NCI-H128 (cell line): ENCODE results near the gene FAM167B.
"Not testable (repeated sequence)": the region's sequence is repeated elsewhere in the genome, so short reads cannot be mapped to it uniquely, and the experiment has no call there.

ENCODE experiments used
- DNase-seq: peaks from one replicate; lab custom pipeline; 2025; ENCODE audit not compliant: unreplicated experiment; lab: John Stamatoyannopoulos, UW

FAM167B gene

GRCh38 chr1:32257227-32257508 lies 10.1 kb downstream of the FAM167B start:
- no peak for DNase-seq

DNA sequence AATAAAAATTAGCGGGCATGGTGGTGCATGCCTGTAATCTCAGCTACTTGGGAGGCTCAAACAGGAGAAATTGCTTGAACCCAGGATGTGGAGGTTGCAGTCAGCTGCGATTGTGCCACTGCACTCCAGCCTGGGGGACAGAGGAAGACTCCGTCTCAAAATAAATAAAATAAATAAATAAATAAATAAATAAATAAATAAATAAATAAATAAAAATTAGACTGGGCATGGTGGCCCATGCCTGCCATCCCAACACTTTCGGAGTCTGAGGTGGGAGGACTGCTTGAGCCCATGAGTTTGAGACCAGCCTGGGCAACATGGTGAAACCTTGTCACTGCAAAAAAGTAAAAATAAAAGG lies 16.2 kb downstream of the FAM167B start:
- not testable (repeated sequence) for DNase-seq

GRCh38 chr1:32263744-32264143 lies 16.7 kb downstream of the FAM167B start:
- DNase-seq = no peak

DNA sequence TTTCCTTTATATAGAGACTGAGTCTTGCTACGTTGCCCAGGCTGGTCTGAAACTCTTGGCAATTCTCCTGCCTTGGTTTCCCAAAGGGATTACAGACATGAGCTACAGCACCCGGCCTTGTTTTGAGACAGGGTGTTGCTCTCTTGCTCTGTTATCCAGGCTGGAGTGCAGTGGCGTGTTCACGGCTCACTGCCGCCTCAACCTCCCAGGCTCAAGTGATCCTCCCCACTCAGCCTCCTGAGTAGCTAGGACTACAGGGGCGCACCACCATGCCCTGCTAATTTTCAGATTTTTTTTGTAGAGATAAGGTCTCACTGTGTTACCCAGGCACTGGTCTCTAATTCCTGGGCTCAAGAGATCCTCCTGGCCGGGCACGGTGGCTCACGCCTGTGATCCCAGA lies 18.8 kb downstream of the FAM167B start:
- DNase-seq = no peak

DNA sequence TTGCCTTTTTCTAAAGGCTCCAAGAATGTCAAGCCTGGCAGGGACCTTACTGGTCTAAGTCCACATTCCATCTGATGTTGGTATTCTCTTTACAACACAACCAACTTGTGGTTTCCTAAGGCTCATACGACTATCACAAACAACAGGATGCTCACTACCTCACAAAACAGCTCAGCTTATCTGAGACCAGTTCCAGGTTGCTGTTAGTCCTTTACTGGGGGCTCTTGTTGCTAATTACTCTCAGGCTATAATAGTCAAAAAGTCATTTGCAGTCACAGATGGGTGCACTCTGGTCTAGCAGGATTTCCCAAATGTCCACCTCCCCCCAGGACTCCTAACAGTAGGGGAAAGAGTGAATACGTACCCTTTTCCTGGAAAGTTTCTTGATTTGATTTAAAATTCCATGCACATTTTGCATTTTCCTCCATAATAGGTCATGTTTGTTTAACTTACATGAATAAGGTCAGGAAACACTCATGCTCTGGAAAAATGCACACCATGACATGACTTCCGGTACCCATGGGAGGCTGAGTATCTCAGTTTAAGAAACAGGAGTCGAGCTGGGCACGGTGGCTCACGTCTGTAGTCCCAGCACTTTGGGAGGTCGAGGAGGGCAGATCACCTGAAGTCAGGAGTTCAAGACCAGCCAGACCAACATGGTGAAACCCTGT lies 20.0 kb downstream of the FAM167B start:
- no peak for DNase-seq

DNA sequence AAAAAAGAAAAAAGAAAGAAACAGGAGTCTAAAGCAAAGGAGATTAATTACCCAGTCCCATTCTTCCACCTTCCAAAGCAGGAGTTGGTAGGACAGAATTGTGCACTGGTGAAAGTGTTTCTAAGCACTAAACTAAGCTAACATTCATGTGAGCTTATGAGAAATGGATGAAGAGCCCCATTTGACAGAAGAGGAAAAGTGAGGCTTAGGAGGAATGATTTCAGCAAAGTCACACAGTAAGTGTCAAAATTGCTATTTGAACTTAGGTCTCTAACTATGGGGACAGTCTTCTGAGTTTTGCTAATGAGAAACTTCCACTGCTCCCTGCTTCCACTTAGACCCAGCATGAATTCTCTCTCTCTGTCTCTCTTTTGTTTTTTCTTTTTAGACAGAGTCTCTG lies 22.7 kb downstream of the FAM167B start:
- no peak for DNase-seq

- DNase-seq = no peak
Observed at GRCh38 chr1:32272557-32273390, 25.8 kb downstream of the FAM167B start.

DNA sequence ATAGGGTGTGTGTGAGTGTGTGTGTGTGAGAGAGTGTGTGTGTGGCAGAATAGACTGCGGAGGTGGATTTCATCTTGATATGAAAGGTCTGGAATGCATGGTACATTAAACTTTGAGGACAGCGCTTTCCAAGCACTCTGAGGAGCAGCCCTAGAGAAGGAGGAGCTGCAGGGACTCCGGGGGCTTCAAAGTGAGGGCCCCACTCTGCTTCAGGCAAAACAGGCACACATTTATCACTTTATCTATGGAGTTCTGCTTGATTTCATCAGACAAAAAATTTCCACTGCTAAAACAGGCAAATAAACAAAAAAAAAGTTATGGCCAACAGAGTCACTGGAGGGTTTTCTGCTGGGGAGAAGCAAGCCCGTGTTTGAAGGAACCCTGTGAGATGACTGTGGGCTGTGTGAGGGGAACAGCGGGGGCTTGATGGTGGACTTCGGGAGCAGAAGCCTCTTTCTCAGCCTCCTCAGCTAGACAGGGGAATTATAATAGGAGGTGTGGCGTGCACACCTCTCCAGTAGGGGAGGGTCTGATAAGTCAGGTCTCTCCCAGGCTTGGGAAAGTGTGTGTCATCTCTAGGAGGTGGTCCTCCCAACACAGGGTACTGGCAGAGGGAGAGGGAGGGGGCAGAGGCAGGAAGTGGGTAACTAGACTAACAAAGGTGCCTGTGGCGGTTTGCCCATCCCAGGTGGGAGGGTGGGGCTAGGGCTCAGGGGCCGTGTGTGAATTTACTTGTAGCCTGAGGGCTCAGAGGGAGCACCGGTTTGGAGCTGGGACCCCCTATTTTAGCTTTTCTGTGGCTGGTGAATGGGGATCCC lies 26.6 kb downstream of the FAM167B start:
- DNase-seq = no peak

GRCh38 chr1:32274646-32275340 lies 27.8 kb downstream of the FAM167B start:
- DNase-seq = no peak

DNA sequence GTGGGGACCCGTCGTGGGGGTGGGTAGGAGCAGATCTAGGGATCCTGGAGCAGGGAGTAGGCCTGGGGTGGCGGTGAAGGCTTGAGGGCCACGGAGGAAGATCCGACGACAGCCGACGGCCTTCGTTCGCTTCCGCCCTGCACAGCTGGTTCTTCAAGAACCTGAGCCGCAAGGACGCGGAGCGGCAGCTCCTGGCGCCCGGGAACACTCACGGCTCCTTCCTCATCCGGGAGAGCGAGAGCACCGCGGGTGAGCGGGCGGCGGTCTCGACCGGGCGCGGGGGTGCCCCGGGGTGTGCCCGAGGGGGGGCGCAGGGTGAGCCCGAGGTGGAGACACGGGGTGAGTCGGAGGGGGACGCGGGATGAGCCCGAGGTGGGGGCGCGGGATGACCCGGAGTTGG lies 28.4 kb downstream of the FAM167B start:
- no peak for DNase-seq

DNA sequence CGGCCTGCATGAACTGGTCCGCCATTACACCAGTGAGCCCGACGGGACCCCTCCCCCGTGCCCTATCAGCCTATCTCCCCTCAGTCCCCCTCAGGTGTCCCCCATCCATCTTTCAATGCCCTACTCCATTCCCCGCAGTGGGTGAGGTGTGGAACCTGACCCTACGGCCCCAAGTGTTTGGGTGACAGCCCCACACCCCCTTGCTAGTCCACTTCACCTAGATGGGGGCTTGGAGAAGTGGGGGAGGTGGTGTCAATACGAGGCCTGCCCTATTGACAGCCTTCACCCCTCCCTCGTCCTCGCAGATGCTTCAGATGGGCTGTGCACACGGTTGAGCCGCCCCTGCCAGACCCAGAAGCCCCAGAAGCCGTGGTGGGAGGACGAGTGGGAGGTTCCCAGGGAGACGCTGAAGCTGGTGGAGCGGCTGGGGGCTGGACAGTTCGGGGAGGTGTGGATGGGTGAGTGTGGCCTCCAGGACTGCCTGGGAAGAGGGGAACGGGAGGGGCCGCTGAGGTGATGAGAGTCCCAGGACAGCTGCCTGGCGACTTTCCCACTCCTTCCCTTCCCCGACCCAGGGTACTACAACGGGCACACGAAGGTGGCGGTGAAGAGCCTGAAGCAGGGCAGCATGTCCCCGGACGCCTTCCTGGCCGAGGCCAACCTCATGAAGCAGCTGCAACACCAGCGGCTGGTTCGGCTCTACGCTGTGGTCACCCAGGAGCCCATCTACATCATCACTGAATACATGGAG lies 29.2 kb downstream of the FAM167B start:
- no peak for DNase-seq

DNA sequence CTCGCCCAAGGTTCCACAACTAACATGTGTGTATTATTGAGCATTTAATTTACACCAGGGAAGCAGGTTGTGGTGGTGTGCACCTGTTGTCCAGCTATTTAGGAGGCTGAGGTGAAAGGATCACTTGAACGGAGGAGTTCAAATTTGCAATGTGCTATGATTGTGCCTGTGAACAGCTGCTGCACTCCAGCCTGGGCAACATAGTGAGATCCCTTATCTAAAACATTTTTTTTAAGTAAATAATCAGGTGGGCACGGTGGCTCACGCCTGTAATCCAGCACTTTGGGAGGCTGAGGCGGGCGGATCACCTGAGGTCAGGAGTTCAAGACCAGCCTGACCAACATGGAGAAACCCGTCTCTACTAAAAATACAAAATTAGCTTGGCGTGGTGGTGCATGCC lies 37.8 kb downstream of the FAM167B start:
- DNase-seq = not testable (repeated sequence)

GRCh38 chr1:32285658-32286057 lies 38.6 kb downstream of the FAM167B start:
- no peak for DNase-seq

- DNase-seq = no peak
Observed at GRCh38 chr1:32286763-32287162, 39.7 kb downstream of the FAM167B start.

DNA sequence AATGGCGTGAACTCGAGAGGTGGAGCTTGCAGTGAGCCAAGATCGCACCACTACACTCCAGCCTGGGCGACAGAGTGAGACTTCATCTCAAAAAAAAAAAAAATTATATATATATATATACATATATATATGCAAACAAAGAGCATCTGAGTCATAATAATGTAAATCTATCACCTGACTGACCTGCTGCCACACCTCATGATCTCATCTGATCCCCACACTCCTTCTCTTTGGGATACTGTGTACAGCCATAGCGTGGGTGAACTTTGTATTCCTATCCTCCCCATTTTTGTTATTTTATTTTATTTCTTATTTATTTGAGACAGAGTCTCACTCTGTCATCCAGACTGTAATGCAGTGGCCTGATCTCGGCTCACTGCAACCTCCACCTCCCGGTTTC lies 42.2 kb downstream of the FAM167B start:
- DNase-seq = no peak

DNA sequence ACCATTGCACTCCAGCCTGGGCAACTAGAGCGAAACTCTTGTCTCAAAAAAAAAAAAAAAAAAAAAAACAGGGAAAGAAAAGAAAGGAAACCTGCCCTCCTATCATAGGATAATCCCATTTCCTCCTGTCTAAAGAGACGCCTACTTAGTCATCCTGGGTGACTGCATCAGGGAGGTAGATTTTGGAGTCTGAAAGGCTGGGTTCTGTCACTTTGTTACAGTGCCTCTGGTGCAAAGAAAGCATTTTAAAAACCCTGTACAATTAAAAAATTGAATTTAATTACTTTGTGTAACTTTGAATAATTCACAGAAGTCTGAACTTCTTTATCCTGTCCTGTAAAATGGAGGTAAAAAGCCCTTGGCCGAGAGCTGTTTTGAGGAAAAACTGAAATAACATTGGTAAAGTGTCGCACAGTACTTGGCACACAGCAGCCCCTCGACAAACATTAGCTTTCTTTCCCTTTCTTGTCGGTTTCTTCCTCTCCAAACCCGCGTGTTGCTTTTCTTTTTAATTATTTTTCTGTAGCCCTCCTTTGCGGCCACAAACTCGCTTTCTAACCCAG lies 44.2 kb downstream of the FAM167B start:
- DNase-seq = no peak

DNA sequence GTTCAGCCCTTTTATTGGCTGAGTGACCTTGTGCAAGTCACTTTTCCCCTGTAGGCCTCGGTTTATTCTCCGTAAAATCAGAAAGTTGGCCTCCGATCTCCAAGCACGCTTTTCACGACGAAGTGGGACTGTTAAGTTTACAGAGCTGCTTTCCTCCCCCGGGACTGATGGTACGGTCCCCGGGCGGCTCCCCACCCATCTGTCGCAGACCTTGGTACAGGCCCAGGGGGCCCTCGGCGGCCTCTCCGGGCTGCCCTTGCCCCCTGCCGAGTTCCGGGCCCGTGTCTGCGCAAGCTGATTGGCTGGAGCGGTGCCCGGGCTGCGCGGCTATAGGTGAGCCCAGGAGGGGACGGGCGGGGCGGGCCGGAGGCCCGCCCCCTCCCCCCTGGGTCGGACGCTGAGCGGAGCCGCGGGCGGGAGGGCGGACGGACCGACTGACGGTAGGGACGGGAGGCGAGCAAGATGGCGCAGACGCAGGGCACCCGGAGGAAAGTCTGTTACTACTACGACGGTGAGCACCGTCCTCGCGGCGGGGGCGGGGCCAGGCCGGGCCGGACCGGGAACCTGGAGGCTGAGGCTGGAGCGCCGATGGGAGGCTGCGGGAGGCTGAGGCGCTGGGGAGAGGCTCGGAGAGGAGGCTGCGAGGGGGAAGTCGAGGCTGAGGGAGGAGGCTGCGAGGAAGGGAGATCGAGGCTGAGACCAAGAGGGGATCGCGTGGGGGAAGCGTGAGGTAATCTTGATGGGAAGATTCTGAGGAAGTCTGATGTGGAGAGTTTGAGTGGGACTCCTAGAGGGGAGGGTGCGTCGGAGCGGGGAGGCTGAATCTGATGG lies 44.9 kb downstream of the FAM167B start, which contains the start of gene HDAC1:
TSS of gene HDAC1 (plus strand) at position 376 of the 831 bp plus-strand sequence. CDS start at position 463, 87 bp downstream.
- DNase-seq = peak; percentile 82

- not testable (repeated sequence) for DNase-seq
Observed at GRCh38 chr1:32298211-32298610, 51.2 kb downstream of the FAM167B start.
